Epidermal melanocyte (primary cell): ENCODE measurements around the gene HOOK2.
"Not testable (repeated sequence)": the region's sequence is repeated elsewhere in the genome, so short reads cannot be mapped to it uniquely, and the experiment has no call there.

Experiments used
- DNase-seq: peaks from one replicate; pipeline ENCODE4 v3.0.0; 2011; ENCODE audit warnings: low spot score; ENCODE audit not compliant: insufficient read length

Gene HOOK2

GRCh38 chr19:12722566-12723380 is 52.6 kb downstream of the HOOK2 start:
- DNase-seq: peak; percentile 100

- DNase-seq: peak; percentile 71
These were observed 53.4 kb downstream of the HOOK2 start for GRCh38 chr19:12721656-12722565.

- DNase-seq: no peak
These were observed 54.3 kb downstream of the HOOK2 start for GRCh38 chr19:12720851-12721655.

GRCh38 chr19:12720296-12720695 is 55.1 kb downstream of the HOOK2 start:
- DNase-seq: no peak

GRCh38 chr19:12715929-12716328 is 59.4 kb downstream of the HOOK2 start:
- DNase-seq: no peak

- no peak for DNase-seq
These were observed 60.2 kb downstream of the HOOK2 start for GRCh38 chr19:12715102-12715501.

- DNase-seq: not testable (repeated sequence)
These were observed 62.0 kb downstream of the HOOK2 start for GRCh38 chr19:12713304-12713703.
